Suprapubic skin (tissue), 4 donors: Measurements from ENCODE around the gene PUS10.

Experiments used
- EP300 ChIP-seq: sonication (generic); formaldehyde crosslinking; IDR thresholded peaks from one replicate; pipeline ENCODE4 v1.6.1; 2017; ENCODE audit warnings: antibody characterized with exemption
- POLR2A ChIP-seq, 2 donors: fragments of 450-650 bp; IDR thresholded peaks; one replicate each; pipeline ENCODE4 v1.6.1; 2017; ENCODE audit warnings: antibody characterized with exemption in 2 of 2, mild to moderate bottlenecking in 2 of 2, moderate library complexity in 2 of 2
- POLR2AphosphoS5 ChIP-seq, 3 donors: sonication (generic); formaldehyde crosslinking; IDR thresholded peaks; one replicate each; pipeline ENCODE4 v1.6.1; 2017; ENCODE audit warnings: antibody characterized with exemption in 3 of 3
- TF ChIP-seq, protein P1 (sequence below), 2 donors: fragments of 200-600 bp in 1 of 2; fragments of 450-650 bp in 1 of 2; sonication (generic) in 1 of 2; IDR thresholded peaks; one replicate each; pipeline ENCODE4 v1.5.1; 2016 to 2019; ENCODE audit warnings: antibody characterized with exemption in 2 of 2, mild to moderate bottlenecking in 1 of 2, moderate library complexity in 1 of 2

- no peak for TF ChIP-seq EP300
- TF ChIP-seq, protein P1, sequence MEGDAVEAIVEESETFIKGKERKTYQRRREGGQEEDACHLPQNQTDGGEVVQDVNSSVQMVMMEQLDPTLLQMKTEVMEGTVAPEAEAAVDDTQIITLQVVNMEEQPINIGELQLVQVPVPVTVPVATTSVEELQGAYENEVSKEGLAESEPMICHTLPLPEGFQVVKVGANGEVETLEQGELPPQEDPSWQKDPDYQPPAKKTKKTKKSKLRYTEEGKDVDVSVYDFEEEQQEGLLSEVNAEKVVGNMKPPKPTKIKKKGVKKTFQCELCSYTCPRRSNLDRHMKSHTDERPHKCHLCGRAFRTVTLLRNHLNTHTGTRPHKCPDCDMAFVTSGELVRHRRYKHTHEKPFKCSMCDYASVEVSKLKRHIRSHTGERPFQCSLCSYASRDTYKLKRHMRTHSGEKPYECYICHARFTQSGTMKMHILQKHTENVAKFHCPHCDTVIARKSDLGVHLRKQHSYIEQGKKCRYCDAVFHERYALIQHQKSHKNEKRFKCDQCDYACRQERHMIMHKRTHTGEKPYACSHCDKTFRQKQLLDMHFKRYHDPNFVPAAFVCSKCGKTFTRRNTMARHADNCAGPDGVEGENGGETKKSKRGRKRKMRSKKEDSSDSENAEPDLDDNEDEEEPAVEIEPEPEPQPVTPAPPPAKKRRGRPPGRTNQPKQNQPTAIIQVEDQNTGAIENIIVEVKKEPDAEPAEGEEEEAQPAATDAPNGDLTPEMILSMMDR (IDR thresholded peaks at IDR 0.05) = no peak
- TF ChIP-seq POLR2AphosphoS5 (IDR thresholded peaks at IDR 0.05) = no peak
- TF ChIP-seq POLR2A (IDR thresholded peaks at IDR 0.05) = no peak
Observed at GRCh38 chr2:61045999-61046398, 27.9 kb upstream of the PUS10 start.
